Activated CD8-positive, alpha-beta memory T cell treated with anti-CD3 and anti-CD28 coated beads for 4 hours (primary cell): ENCODE results near the gene PTPRU.
"Not testable (repeated sequence)": the region's sequence is repeated elsewhere in the genome, so short reads cannot be mapped to it uniquely, and the experiment has no call there.

Experiments
- DNase-seq, 2 donors: peaks; one replicate each; pipeline ENCODE4 v3.0.0-alpha.2; 2020; ENCODE audit warnings: low read depth in 2 of 2

The PTPRU gene

DNA sequence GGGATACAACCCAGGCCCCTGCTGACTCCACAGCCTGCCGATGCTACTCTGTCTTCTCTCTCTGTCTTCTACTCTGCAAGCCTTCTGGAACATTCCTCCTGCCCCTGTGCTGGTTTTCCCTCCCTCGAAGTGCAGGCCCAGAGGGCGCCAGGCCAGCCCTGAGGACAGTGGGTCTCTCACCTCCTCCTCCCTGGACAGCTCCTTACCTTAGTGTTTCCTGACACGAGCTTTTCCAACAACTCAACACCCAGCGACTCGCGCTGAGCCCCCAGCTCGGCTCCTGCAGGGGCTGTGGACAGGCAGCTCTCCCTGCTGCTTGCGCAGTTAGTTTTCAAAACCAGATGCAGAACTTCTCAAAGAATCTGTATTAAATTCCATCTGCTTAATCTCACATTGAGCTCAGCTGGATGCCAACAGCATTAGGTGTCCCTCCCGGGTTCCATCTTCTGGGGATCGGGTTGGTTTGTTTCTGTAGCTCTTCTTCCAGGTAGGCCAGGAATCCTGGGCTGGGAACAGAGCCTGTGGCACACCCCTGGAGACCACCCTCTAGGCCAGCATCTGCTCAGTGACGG lies 54.2 kb downstream of the PTPRU start:
- no peak for DNase-seq

DNA sequence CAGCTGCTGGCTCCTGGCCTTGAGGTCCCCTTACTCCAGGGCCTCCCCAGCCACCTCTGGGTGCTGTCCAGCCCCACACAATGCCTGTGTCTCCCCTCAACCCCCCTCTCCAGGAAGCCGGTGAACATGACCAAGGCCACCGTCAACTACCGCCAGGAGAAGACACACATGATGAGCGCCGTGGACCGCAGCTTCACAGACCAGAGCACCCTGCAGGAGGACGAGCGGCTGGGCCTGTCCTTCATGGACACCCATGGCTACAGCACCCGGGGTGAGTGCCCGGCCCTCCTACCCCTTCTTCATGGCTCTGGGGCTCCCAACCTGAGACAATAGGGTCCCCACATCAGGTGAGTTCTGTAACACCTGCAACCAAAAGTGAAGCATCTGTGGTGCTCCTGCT lies 55.4 kb downstream of the PTPRU start:
- no peak for DNase-seq

DNA sequence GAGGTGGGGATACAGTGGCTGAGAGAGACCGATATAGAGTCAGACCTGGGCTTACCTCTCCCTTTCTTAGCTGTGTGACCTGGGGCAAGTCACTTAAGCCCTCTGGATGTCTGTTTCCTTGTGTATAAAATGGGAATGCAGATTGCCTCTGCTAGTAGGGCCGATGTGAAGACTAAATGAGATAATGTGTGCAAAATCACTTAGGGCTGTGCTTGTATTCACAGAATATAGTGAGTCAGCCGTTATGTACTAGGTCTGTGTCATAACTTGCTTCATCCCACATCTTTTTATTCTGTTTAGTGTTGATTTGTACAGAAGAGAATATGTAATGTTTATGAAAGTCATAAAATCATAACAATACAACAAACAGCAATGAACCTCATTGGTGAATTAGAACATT lies 56.0 kb downstream of the PTPRU start:
- DNase-seq = no peak

DNA sequence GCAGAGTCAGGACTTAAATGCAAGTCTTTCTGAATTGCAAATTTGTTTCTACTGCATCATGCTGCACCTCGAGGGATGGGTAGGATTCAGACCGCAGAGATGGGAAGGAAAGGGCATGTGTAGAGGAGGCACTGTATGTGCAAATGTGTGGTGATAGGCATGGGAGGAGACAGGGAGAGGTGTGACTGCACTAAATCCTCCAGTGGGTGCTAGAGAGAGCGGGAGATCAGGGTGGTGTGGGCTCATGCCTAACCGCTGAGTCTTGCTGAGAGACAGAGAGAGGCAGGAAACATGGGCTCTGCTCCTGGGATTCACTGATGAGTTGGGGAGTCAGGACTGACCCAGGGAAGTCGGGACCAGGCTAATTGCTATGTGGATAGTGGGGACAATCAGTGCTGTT lies 61.1 kb downstream of the PTPRU start:
- DNase-seq = no peak

DNA sequence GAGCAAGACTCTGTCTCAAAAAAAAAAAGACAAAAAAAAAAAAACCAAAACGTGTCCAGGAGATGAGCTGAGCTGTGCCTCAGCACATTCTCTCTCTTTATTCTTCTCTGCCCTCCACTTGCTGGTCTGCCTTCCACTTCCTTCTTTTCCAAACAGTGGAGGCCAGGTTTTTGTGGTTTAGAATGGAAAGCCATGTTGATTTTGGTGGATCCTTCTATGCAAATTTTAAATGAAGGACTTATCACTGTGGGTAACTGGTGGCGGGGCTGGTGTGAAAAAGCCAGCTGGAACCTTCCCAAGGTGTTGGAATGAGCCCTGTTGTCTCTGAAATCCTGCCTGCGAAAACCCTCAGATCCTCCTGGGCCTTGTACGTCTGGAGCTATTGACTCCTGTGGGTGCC lies 61.9 kb downstream of the PTPRU start:
- no peak for DNase-seq

DNA sequence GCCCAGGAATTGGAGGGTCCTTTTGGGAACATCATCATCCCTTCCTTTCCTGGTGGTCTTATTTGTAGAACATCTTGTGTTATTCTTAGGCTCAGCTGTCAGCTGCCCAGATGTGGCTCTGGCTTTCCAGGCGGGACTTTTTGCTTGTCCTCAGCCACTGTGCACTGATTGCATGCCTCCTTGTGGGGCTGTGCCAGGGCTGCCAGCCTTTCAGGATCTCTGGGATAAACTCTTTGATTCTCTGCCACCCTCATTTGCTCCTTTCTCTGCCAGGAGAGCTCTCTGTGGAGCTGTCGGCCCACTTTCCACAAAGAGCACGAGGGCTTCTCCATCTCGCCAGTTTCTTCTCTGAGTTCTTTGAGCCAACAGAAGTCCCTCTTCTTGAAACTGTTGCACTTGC lies 63.1 kb downstream of the PTPRU start:
- DNase-seq = no peak

DNA sequence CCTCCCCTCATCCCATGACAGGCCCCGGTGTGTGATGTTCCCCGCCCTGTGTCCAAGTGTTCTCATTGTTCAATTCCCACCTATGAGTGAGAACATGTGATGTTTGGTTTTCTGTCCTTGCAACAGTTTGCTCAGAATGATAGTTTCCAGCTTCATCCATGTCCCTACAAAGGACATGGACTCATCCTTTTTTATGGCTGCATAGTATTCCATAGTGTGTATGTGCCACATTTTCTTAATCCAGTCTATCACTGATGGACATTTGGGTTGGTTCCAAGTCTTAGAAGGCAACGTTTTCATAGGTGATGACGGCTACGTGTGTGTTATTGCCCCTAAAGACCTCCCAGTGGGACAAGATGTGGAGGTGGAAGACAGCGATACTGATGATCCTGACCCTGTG lies 65.4 kb downstream of the PTPRU start:
- not testable (repeated sequence) for DNase-seq

DNA sequence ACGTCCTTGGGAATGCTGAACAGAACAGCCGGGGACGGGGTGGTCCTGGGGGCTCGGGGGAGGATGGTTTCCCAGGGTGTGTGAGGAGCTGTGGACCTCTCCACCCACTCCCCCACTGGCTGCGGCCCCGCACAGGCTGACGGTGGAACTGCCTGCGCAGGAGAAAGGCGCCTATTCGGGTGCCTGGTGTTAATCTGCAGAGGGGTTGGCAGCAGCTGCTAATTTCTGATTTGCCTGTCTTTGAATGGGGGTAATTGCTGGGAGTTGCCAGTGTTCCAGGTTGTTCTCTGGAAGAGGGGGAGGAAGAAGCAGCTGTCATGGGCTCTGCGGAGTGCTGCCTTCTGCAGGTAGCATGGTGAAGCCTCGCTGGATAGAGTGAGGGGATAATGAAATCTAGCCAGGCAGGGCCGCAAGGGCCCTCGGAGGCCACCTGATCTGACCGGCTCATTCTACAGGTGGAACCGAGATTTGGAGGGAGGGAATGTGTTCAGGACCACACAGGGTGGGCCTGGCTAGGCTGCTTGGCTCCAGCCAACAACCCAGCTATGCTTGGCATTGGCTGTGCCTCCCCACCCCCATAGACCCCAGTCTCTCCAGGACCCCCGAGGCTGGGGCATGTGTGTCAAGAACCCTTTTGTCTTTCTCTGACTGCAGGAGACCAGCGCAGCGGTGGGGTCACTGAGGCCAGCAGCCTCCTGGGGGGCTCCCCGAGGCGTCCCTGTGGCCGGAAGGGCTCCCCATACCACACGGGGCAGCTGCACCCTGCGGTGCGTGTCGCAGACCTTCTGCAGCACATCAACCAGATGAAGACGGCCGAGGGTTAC lies 67.1 kb downstream of the PTPRU start:
- no peak for DNase-seq

DNA sequence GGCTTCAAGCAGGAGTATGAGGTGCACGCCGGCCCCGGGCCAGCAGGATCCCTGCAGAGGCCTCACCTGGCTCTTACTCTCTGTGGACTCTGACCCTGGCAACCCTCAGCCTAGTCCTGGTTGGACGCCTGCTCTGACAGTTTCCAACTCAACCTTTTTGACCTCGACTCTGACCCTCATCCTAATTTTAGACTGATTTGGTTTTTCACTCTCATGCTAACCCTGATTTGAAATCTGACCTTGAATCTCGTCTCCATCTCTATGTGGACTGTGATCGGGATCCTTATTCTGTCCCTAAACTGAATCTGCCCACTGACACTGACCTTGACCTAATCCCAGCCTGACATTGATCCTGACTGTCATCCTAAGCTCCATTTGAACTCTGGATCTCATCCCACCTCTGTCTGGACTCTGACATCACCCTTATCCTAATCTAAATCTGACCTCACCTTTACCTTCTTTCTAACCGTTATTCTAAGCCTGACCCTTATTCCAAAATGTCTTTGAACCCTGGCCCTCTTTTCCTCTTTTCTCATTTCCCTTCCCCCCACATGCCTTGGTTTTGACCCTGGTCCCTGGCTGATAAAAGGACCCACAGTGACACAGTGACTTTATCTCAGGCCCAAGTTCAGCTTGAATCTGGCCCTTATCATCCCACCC lies 67.8 kb downstream of the PTPRU start:
- no peak for DNase-seq

DNA sequence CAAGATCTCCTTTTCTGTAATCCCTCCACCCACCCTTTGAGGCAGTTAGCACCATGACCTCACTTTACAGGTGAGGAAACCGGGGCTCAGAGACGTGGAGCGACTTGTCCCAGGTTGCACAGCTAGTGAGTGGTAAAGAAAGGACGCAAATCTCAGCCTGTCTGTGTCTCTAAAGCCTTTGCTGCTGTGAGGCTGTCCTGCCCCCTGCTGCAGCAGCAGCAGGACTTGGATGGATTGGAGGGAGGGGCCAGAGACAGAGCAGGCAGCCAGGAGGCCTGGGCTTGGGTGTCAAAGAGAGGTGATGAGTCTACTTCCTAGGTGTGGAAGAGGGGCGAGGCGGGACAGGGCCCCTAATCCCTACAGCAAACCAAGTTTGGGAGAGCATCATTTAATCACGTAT lies 69.6 kb downstream of the PTPRU start:
- DNase-seq = no peak

DNA sequence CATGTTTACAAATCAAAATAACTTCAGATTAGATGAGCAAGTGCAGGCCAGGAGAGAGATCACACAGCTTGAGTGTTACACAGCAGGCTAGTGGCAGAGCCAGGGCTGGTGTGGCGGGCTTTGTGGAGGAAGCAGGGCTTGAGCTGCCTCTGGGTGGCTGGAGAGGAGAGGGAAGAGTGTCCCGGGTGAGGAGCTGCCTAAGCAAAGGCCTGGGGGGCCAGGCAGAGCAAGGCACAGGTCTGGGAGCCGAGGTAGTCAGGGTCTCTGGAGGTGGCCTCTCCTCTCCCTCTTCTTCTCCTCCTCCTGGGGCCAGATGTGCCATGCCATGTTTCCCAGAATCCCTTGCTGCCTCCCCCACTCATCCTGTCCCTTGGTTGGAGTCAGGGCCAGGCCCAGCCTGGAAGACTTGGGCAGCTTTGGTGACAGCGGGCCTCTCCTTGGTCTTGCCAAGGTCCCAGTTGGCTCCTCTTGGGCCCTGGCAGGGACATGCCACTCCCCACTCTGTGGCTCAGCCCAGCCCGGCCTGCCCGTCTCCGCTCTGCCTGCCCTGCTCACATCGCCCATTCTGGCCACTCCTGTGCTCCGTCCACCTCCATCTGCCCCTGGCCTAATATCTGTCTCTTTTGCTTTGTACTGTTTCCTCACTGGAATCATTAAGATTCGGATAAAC lies 70.3 kb downstream of the PTPRU start:
- no peak for DNase-seq

DNA sequence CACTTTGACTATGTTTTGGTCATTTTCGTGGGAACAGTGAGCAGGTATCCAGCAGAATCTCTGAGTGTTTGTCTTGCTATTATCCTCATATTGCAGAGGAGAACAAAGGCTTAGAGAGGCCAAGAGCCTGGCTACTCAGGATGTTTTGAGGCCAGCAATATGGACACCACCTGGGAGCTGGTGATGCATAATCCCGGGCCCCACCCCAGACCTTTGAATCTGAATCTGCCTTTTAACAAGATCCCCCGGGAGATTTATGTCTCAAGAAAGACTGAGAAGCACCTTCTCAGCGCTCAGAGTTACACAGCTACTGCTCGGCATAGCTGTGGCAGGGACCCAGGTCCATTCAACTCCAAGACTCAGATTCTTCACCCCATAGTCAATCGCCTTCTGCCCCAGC lies 72.8 kb downstream of the PTPRU start:
- DNase-seq = no peak

DNA sequence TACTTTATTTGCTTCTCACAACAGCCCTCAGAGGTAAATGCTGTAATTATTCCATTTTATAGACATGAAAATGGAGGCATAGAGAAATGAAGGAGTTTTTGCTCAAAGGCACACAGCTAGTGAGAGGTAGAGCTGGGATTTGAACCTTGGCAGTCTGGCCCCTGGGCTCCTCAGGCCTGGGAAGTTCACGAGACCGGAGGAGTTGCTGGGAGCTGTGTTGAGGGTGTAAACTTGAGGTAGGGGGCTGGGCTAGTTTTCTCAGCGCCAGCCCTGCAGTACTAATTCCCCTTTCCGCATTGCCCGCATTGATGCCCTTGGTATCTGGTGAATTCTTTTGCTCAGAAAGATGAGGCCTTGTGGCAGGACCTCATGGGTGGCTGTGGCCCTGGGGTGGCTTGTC lies 73.3 kb downstream of the PTPRU start:
- DNase-seq = no peak

DNA sequence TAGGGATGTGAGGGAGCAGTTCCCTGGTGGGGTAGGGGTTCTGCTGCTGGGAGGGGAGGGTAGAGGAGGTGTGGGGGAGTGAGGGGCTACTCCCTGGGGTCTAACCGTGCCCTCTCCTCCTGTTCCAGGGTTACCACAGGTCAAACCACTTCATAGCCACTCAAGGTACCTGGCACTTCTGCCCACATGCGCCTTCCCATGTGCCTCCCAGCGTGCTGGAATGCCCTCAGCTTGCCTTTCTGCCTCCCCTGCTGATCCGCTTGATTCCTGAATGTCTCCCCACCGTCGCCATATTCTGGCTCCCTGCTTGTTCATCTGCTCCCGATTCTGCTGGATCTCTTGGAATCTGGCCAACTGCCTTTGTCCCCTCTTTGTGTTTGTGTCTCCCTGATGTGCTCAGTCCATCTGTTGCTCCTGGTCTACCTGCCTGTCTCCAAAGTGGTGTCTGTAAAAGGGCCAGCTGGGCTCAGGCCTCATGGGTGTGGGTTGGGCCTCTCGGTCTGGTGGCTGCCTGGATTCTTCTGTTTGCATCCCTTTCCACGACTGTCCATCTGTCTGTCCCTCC lies 74.4 kb downstream of the PTPRU start:
- no peak for DNase-seq

DNA sequence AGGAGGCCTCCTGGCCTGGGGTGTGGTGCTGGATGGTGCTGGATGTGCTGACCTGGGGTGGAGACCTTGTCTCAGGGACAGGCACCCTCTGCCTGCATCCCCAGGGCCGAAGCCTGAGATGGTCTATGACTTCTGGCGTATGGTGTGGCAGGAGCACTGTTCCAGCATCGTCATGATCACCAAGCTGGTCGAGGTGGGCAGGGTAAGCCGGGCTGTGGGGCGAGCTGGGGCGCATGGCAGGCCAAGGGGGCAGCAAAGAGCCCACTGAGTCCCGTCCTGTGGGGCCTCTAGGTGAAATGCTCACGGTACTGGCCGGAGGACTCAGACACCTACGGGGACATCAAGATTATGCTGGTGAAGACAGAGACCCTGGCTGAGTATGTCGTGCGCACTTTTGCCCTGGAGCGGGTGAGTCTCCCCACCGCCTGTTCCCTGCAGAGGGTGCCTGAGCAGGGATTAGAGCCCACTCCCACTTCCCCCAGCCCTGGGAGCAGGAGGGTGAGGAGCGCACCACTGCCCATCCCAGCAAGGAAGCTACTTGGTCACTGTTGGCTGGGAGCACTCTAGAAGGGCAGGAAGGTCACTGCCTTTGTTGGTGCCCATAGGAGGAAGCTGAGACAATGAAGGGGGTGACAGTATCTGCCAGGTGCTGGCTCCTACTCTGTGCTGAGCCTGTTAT lies 75.2 kb downstream of the PTPRU start:
- DNase-seq = no peak

DNA sequence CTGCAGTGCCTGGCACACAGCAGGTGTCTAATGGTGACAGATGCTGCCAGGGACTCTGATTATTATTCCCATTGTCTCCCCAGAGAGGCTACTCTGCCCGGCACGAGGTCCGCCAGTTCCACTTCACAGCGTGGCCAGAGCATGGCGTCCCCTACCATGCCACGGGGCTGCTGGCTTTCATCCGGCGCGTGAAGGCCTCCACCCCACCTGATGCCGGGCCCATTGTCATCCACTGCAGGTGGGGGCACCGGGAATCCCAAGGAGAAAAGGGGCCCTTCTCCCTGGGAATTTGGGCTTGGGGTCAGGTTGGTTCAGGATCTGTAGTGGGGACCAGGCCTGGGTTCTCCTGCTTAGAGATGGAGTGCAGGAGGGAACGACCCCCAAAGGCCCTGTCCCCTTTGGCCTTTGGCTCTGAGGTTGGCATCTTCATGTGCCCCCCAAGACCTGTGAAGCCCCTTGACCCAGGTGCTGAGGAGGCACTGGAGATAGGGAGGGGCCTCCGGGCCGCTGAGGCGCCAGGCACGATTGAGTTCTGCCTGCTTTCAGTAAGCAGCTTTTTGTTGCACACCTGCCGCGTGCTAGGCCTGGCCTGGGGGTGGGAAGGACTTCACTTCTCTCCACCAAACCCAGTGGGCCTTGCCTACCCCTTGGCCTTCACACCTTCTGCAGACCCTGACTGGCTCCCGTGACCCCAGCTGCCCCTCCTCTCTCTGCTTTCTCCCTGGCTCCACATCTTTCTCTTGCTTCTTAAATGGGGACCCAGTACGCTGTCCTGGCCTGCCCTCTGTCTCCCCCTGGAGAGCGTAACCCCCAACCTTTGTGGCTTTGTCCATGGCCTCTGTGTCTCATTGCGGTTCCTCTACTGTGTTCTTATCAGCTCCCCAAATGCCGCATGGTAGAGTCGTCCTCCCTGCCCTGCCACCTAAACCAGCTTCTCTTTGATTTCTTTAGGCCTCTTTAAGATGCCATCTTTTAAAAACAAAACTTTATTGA lies 76.4 kb downstream of the PTPRU start:
- no peak for DNase-seq

DNA sequence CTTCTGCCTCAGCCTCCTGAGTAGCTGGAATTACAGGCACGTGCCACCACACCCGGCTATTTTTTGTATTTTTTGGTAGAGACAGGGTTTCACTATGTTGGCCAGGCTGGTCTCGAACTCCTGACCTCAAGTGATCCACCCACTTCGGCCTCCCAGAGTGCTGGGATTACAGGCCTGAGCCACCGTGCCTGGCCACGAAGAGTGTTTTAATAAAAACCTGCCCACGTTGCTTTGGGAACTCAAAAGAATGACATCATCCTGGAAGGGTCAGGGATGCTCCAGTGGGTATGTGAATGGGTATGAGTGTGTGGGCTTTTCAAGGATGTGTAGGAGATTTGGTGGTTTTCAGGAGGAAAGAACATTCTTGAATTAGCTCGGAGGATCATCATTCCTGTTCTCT lies 78.4 kb downstream of the PTPRU start:
- DNase-seq = not testable (repeated sequence)

DNA sequence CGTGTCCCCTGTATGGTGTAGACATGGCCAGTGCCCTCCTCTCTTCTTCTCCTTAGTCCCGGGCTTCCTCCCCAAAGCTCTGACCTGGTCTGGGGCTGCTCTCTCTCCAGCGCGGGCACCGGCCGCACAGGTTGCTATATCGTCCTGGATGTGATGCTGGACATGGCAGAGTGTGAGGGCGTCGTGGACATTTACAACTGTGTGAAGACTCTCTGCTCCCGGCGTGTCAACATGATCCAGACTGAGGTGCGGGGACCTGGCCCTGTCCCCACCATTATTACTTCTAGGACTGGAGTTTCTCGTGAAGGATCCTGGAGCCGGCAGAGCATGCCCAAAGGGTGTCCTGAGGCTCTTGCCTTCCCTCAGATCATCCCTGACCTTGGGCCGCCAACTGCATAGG lies 78.9 kb downstream of the PTPRU start:
- no peak for DNase-seq

DNA sequence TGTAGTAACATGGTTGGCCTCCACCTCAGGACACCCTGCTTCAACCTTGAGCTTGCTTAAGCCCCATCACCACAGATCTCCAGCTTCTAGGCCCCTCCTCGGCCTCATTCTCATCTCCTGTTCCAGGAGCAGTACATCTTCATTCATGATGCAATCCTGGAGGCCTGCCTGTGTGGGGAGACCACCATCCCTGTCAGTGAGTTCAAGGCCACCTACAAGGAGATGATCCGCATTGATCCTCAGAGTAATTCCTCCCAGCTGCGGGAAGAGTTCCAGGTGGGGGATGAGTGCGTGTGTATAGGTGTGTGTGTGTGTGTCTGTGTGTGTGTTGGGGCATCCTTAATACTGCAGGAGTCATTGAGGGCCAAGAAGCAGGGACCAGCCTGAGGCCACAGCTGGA lies 79.6 kb downstream of the PTPRU start:
- DNase-seq = no peak

DNA sequence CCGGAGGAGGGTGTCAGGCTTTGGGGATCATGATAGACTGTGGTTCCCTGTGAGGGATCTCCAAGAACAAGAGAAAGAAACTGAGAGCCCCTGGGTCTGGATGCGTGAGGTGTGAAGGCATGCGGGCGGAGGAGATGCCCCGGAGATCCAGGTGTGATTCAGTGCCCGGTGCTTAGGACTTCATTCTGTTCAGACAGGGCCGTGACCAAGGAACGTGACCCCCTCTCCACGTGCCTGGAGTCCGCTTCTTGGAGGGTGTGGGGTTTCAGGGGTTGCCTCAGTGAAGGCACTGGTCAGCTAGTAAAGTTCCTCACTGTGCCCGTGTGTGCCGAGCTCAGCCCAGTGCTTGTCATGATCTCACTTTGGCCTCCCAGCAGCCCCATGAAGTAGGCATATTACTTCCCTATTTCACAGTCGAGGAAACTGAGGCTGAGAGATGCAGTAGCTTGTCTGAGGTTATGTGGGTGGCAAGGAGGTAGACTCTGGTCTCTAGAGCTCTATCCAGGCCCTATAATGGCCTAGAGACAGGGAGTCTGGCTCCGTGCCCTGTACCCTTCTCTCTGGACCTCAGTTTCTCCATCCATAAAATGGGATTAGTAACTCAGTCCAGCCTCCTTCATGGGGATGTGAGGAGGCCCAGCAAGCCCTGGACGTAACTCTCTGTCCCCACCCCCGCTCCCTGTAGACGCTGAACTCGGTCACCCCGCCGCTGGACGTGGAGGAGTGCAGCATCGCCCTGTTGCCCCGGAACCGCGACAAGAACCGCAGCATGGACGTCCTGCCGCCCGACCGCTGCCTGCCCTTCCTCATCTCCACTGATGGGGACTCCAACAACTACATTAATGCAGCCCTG lies 81.0 kb downstream of the PTPRU start:
- no peak for DNase-seq
